Neuronal stem cell (in vitro differentiated cells): ENCODE results near the gene NPR1.
A peak's percentile ranks its signal among the peaks of the same experiment; 100 is the strongest.

Experiments
- DNase-seq: peaks from one replicate; pipeline ENCODE4 v3.0.0-alpha.2; 2013; ENCODE audit warnings: low spot score
- H2AFZ ChIP-seq: one replicate; pipeline ENCODE4 v1.6.1; 2013; ENCODE audit warnings: mild to moderate bottlenecking, low read length, inconsistent platforms
- H2AK5ac ChIP-seq: 2 replicates; pipeline ENCODE4 v1.6.1; 2013; ENCODE audit warnings: low read depth, mild to moderate bottlenecking, inconsistent platforms, low read length, moderate library complexity, mixed read lengths
- H2BK120ac ChIP-seq: 2 replicates; pipeline ENCODE4 v1.6.1; 2013; ENCODE audit warnings: low read depth, mild to moderate bottlenecking, inconsistent platforms, low read length, moderate library complexity, mixed read lengths
- H2BK12ac ChIP-seq: one replicate; pipeline ENCODE4 v1.6.1; 2013; ENCODE audit warnings: low read length, inconsistent platforms
- H2BK15ac ChIP-seq: 2 replicates; pipeline ENCODE4 v1.6.1; 2013; ENCODE audit warnings: mild to moderate bottlenecking, low read length, inconsistent platforms, mixed read lengths
- H2BK5ac ChIP-seq: one replicate; pipeline ENCODE4 v1.6.1; 2013; ENCODE audit warnings: inconsistent platforms, mild to moderate bottlenecking, low read length, moderate library complexity
- H3K14ac ChIP-seq: one replicate; pipeline ENCODE4 v1.6.1; 2013; ENCODE audit warnings: low read length, inconsistent platforms
- H3K18ac ChIP-seq: 2 replicates; pipeline ENCODE4 v1.6.1; 2013; ENCODE audit warnings: low read length, inconsistent platforms
- H3K23ac ChIP-seq: 2 replicates; pipeline ENCODE4 v1.6.1; 2013; ENCODE audit warnings: low read depth, mild to moderate bottlenecking, mixed read lengths, low read length, inconsistent platforms; ENCODE audit not compliant: poor library complexity
- H3K27ac ChIP-seq: replicated peaks from 3 replicates; pipeline ENCODE4 v1.5.1; 2013; ENCODE audit warnings: low read length, inconsistent platforms
- H3K27me3 ChIP-seq, 3 experiments: 2 replicates each; pipeline ENCODE4 v1.6.1; 2013; ENCODE audit warnings: low read length in 3 of 3, mild to moderate bottlenecking in 2 of 3, inconsistent platforms in 1 of 3, low read depth in 1 of 3, mixed read lengths in 1 of 3, moderate library complexity in 1 of 3; ENCODE audit not compliant: control insufficient read depth in 3 of 3, insufficient read depth in 3 of 3
- H3K36me3 ChIP-seq, 2 donors: replicated peaks in 1 of 2; 2 replicates each; pipeline ENCODE4 v1.6.1; 2013; ENCODE audit warnings: low read length in 2 of 2; ENCODE audit not compliant: control insufficient read depth in 2 of 2, insufficient read depth in 2 of 2
- H3K4ac ChIP-seq: 2 replicates; pipeline ENCODE4 v1.6.1; 2013; ENCODE audit warnings: inconsistent platforms, mild to moderate bottlenecking, low read length, moderate library complexity
- H3K4me1 ChIP-seq, 2 donors: 1 replicate in 1 of 2; 2 replicates in 1 of 2; pipeline ENCODE4 v1.6.1; 2013; ENCODE audit warnings: low read length in 2 of 2, low read depth in 1 of 2; ENCODE audit not compliant: control insufficient read depth in 2 of 2, insufficient read depth in 1 of 2
- H3K4me2 ChIP-seq: one replicate; pipeline ENCODE4 v1.6.1; 2013; ENCODE audit warnings: mild to moderate bottlenecking, low read length, inconsistent platforms; ENCODE audit not compliant: insufficient read depth, poor library complexity, severe bottlenecking
- H3K4me3 ChIP-seq, 2 donors: 2 replicates each; pipeline ENCODE4 v1.5.1; 2013; ENCODE audit warnings: low read length in 2 of 2, mild to moderate bottlenecking in 2 of 2, inconsistent platforms in 1 of 2, moderate library complexity in 1 of 2
- H3K79me1 ChIP-seq: one replicate; pipeline ENCODE4 v1.6.1; 2013; ENCODE audit warnings: low read depth, mild to moderate bottlenecking, inconsistent platforms, low read length, moderate library complexity
- H3K9ac ChIP-seq: one replicate; pipeline ENCODE4 v1.6.1; 2013; ENCODE audit warnings: mild to moderate bottlenecking, low read depth, low read length, inconsistent platforms; ENCODE audit not compliant: poor library complexity
- H3K9me3 ChIP-seq, 2 donors: replicated peaks in 1 of 2; 2 replicates each; pipeline versions ENCODE3 to v1.6.1; 2013; ENCODE audit warnings: low read length in 2 of 2, mild to moderate bottlenecking in 2 of 2, inconsistent platforms in 1 of 2, low read depth in 1 of 2, mixed read lengths in 1 of 2, moderate library complexity in 1 of 2; ENCODE audit not compliant: control insufficient read depth in 2 of 2, insufficient read depth in 1 of 2
- H4K8ac ChIP-seq: one replicate; pipeline ENCODE4 v1.6.1; 2013; ENCODE audit warnings: low read depth, mild to moderate bottlenecking, inconsistent platforms, low read length, moderate library complexity
- H4K91ac ChIP-seq: one replicate; pipeline ENCODE4 v1.6.1; 2013; ENCODE audit warnings: low read length, low read depth, mild to moderate bottlenecking, inconsistent platforms; ENCODE audit not compliant: poor library complexity
- WGBS, 2 donors: extraction: QIAGEN DNeasy Blood & Tissue Kit; methylation state at CpG; one replicate each; pipeline ENCODE4 v1.1.7; 2013; ENCODE audit warnings: missing lambda C conversion rate in 2 of 2, mixed read lengths in 1 of 2; ENCODE audit not compliant: insufficient read length in 2 of 2, insufficient replicate concordance in 1 of 2; ENCODE audit errors: extremely low coverage in 2 of 2; 5-methylcytosine and 5-hydroxymethylcytosine counted together

Gene NPR1

DNA sequence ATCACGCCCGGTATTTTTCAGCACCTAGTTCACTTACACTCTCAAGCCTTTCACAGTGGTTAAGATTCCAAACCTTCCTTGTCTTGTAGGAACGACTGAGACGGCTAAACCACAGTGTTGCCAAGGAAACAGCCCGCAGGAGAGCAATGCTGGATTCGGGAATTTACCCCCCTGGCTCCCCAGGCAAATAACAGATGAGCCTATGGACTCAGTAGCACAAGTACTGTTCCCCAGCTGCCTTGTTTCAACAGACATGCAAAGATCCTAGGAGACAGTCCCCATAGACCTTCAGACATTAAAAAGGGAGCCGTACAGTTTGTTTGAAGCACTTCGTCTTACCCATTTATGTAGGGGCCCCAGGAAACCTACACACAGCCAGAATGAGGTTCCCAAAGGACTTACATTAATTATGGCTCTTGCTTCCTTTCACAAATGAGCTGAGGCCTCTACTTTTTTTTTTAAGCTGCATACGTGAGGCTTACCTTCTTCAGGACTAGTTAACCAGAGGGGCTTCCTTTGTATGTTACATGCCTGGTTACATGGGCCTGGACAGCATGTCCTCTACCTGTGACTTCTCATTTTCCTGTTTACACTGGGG, 17.3 kb upstream of the NPR1 start:
- H3K27ac ChIP-seq, result peak overlapping the region; percentile 13
- H2BK12ac ChIP-seq, result no peak overlapping the region
- H3K36me3 ChIP-seq, result peaks cover 33 to 65% of the 10 kb centered on the region in 2 donors

DNA sequence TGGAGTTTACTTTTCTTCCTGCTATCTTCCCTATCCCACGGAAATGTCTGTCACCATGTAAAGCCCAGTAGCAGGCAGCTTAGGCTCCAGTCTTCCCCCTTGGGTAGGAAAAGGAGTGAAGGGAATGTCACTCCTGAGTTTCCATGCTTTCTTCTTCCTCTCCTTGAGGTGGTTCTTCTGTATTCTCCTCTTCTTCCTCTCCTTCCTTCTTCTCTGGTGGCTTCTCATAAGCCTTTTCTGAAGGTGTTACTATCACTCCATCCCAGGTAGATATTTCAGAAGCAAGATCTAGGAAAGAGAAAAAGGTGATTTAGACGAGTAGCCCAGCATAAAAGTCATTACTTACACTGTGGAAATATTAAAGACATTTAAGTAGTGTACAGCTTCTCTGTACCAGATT, 16.2 kb upstream of the NPR1 start:
- H2BK5ac ChIP-seq, result no peak overlapping the region
- H3K27me3 ChIP-seq, result no peaks in the 10 kb centered on the region
- no peak overlapping the region for H2BK15ac ChIP-seq
- peaks cover 7% of the 10 kb centered on the region for H3K79me1 ChIP-seq
- DNase-seq, result no peak
- no peak overlapping the region for H2AFZ ChIP-seq
- H3K18ac ChIP-seq, result no peak overlapping the region
- no peak overlapping the region for H3K4me3 ChIP-seq
- H3K9me3 ChIP-seq, result no peaks in the 10 kb centered on the region
- peaks cover 42 to 75% of the 10 kb centered on the region in 2 donors for H3K36me3 ChIP-seq
- no peak overlapping the region for H2BK12ac ChIP-seq
- no peak overlapping the region for H4K8ac ChIP-seq
- no peak overlapping the region for H2AK5ac ChIP-seq
- no peak overlapping the region for H3K4ac ChIP-seq
- H3K9ac ChIP-seq, result no peak overlapping the region
- no peak overlapping the region for H3K14ac ChIP-seq
- H4K91ac ChIP-seq, result no peak overlapping the region
- WGBS, 2 donors, result no CpG with 5 or more reads among the region's 2 CpGs
- no peak overlapping the region for H3K4me2 ChIP-seq
- H3K4me1 ChIP-seq, result peaks cover 4 to 6% of the 10 kb centered on the region in 2 donors
- no peak overlapping the region for H3K23ac ChIP-seq
- no peak overlapping the region for H2BK120ac ChIP-seq
- no peak overlapping the region for H3K27ac ChIP-seq

More for the DNA sequence above, 17.3 kb upstream of the NPR1 start:
- H3K4ac ChIP-seq, result no peak overlapping the region
- H3K9me3 ChIP-seq, result no peaks in the 10 kb centered on the region
- DNase-seq, result no peak
- no peak overlapping the region for H2BK5ac ChIP-seq
- no peak overlapping the region for H3K14ac ChIP-seq
- H3K18ac ChIP-seq, result no peak overlapping the region
- H3K4me3 ChIP-seq, result no peak overlapping the region
- H4K8ac ChIP-seq, result no peak overlapping the region
- H2BK15ac ChIP-seq, result no peak overlapping the region
- no peak overlapping the region for H2AK5ac ChIP-seq
- H3K9ac ChIP-seq, result no peak overlapping the region
- H3K23ac ChIP-seq, result no peak overlapping the region
- H2BK120ac ChIP-seq, result no peak overlapping the region
- no peaks in the 10 kb centered on the region for H3K27me3 ChIP-seq
- no peak overlapping the region for H2AFZ ChIP-seq
- WGBS, 2 donors, result no CpG with 5 or more reads among the region's 9 CpGs
- no peak overlapping the region for H3K4me2 ChIP-seq
- H3K4me1 ChIP-seq, result peaks cover 4 to 6% of the 10 kb centered on the region in 2 donors
- peaks cover 5% of the 10 kb centered on the region for H3K79me1 ChIP-seq
- no peak overlapping the region for H4K91ac ChIP-seq

DNA sequence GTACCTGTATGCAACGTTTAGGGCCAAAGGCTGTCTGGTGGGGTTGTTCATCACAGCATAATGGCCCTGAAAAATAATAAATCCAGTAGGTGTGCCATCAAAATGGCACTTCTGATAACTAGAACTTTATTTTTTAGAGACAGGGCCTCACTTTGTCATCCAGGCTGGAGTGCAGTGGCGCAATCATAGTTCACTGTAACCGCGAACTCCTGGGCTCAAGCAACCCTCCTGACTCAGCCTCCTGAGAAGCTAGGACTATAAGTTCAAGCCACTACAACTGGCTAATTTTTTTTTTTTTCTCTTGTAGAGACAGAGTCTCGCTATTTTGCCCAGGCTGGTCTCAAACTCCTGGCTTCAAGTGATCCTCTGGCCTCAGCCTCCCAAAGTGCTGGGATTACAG, 15.3 kb upstream of the NPR1 start:
- Histone ChIP-seq H3K4me2 (no peak overlapping the region), H4K91ac (no peak overlapping the region), H3K36me3 (peaks cover 47 to 85% of the 10 kb centered on the region in 2 donors), H2AK5ac (no peak overlapping the region), H2BK12ac (no peak overlapping the region), H3K27ac (no peak overlapping the region), H2BK15ac (no peak overlapping the region), H4K8ac (no peak overlapping the region), H3K4me1 (peaks cover 4 to 6% of the 10 kb centered on the region in 2 donors), H3K4ac (no peak overlapping the region), H3K9me3 (no peaks in the 10 kb centered on the region), H3K23ac (no peak overlapping the region), H3K27me3 (no peaks in the 10 kb centered on the region), H3K79me1 (peaks cover 7% of the 10 kb centered on the region), H3K14ac (no peak overlapping the region), H2BK120ac (no peak overlapping the region), H2BK5ac (no peak overlapping the region), H3K4me3 (no peak overlapping the region), H2AFZ (no peak overlapping the region), H3K9ac (no peak overlapping the region), H3K18ac (no peak overlapping the region)
- no CpG with 5 or more reads among the region's 5 CpGs for WGBS, 2 donors
- no peak for DNase-seq

DNA sequence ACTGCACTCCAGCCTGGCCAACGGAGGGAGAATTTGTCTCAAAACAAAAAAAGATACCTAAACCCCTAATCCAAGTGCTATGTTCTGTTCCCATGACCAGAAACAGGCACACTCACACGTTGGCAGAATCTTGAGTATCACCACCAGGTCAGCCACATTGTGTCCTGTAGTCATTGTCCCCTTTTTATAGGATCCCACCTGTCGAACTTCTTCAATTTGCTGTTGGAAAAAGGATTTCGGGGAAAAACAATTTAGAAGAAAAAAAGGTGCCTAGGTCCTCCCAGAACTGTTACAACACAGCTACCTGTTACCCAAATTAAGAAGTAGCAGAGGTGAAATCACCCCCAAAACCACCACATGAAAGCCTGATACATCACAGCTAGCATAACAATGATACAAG, 11.0 kb upstream of the NPR1 start:
- Histone ChIP-seq H3K9me3 (no peaks in the 10 kb centered on the region), H3K14ac (no peak overlapping the region), H4K91ac (no peak overlapping the region), H3K27me3 (no peaks in the 10 kb centered on the region), H2BK120ac (no peak overlapping the region), H3K4me3 (no peak overlapping the region), H3K9ac (no peak overlapping the region), H3K23ac (no peak overlapping the region), H3K18ac (no peak overlapping the region), H2BK12ac (no peak overlapping the region), H2BK5ac (no peak overlapping the region), H3K4ac (no peak overlapping the region), H3K4me2 (no peak overlapping the region), H2AK5ac (no peak overlapping the region), H3K36me3 (peaks cover 52 to 77% of the 10 kb centered on the region in 2 donors), H4K8ac (no peak overlapping the region), H3K79me1 (peaks cover 3% of the 10 kb centered on the region), H3K27ac (no peak overlapping the region), H2BK15ac (no peak overlapping the region), H3K4me1 (peaks cover 3 to 9% of the 10 kb centered on the region in 2 donors), H2AFZ (no peak overlapping the region)
- no CpG with 5 or more reads among the region's 4 CpGs for WGBS, 2 donors
- no peak for DNase-seq
